H1 (cell line): ENCODE results near the gene NOTCH4. TPM values are rescaled to one million over a fixed set of nuclear protein-coding genes. Genes with fewer than 3 reads are reported as not detected.
A peak's percentile ranks its signal among the peaks of the same experiment; 100 is the strongest.

ENCODE experiments used
- CTCF ChIA-PET: fragments of 300-600 bp; sonication (Branson Sonifier 250); formaldehyde crosslinking; loops from one replicate; lab custom pipeline; 2021; ENCODE audit not compliant: partially characterized antibody; lab: Charles Lee
- POLR2A ChIA-PET: fragments of 300-600 bp; sonication (Branson Sonifier 250); formaldehyde crosslinking; loops from one replicate; lab custom pipeline; 2021; ENCODE audit warnings: inconsistent platforms; ENCODE audit not compliant: partially characterized antibody; lab: Charles Lee
- DNase-seq, 2 experiments: peaks; one replicate each; pipeline versions ENCODE4 v3.0.0 to v3.0.0-alpha.2; 2010 to 2022; ENCODE audit warnings: low spot score in 2 of 2, low read depth in 1 of 2, mixed read lengths in 1 of 2
- FAIRE-seq: peaks from 2 replicates; lab custom pipeline; 2011; peaks lifted over from hg19 to GRCh38; lab: Jason Lieb, UNC
- H2AFZ ChIP-seq: 2 replicates; pipeline ENCODE4 v1.8.1; 2012; ENCODE audit warnings: low read length, inconsistent platforms
- H2AK5ac ChIP-seq: 2 replicates; pipeline ENCODE4 v1.6.1; 2013; ENCODE audit warnings: low read depth, low read length
- H2BK120ac ChIP-seq: replicated peaks from 2 replicates; pipeline ENCODE3; 2013; ENCODE audit warnings: low read depth, low read length, inconsistent platforms
- H2BK12ac ChIP-seq: 2 replicates; pipeline ENCODE4 v1.6.1; 2013; ENCODE audit warnings: low read depth, low read length
- H2BK15ac ChIP-seq: 2 replicates; pipeline ENCODE4 v1.6.1; 2013; ENCODE audit warnings: low read length
- H2BK20ac ChIP-seq: 2 replicates; pipeline ENCODE4 v1.6.1; 2013; ENCODE audit warnings: low read length
- H2BK5ac ChIP-seq: 2 replicates; pipeline ENCODE4 v1.6.1; 2013; ENCODE audit warnings: low read depth, low read length
- H3K14ac ChIP-seq: 2 replicates; pipeline ENCODE4 v1.6.1; 2013; ENCODE audit warnings: inconsistent platforms; ENCODE audit not compliant: insufficient read length
- H3K18ac ChIP-seq: 2 replicates; pipeline ENCODE4 v1.6.1; 2013; ENCODE audit warnings: low read length; ENCODE audit errors: extremely low read depth
- H3K23ac ChIP-seq: 2 replicates; pipeline ENCODE4 v1.6.1; 2013; ENCODE audit warnings: inconsistent platforms; ENCODE audit not compliant: insufficient read length
- H3K23me2 ChIP-seq: 2 replicates; pipeline ENCODE4 v1.6.1; 2013; ENCODE audit warnings: low read depth, low read length
- H3K27ac ChIP-seq: 2 replicates; pipeline ENCODE4 v1.6.1; 2011; ENCODE audit warnings: low read depth, low read length, inconsistent platforms
- H3K27me3 ChIP-seq, 4 experiments: replicated peaks in 1 of 4; 1 replicate in 1 of 4; 2 replicates in 3 of 4; pipeline versions ENCODE4 v1.6.1 to v1.8.1; 2011 to 2013; ENCODE audit warnings: low read length in 3 of 4, mild to moderate bottlenecking in 3 of 4, inconsistent platforms in 2 of 4, mixed read lengths in 2 of 4, moderate library complexity in 1 of 4; ENCODE audit not compliant: control insufficient read depth in 3 of 4, insufficient read depth in 3 of 4; ENCODE audit errors: extremely low read depth in 1 of 4
- H3K36me3 ChIP-seq, 4 experiments: 2 replicates each; pipeline versions ENCODE4 v1.6.1 to v1.8.1; 2011 to 2013; ENCODE audit warnings: mild to moderate bottlenecking in 4 of 4, low read length in 3 of 4, moderate library complexity in 2 of 4, control low read depth in 1 of 4, inconsistent platforms in 1 of 4; ENCODE audit not compliant: insufficient read depth in 4 of 4, control insufficient read depth in 2 of 4
- H3K4ac ChIP-seq: replicated peaks from 2 replicates; pipeline ENCODE3; 2013; ENCODE audit warnings: low read length, low read depth, mixed read lengths, inconsistent platforms; ENCODE audit not compliant: insufficient read length
- H3K4me1 ChIP-seq, 4 experiments: replicated peaks in 1 of 4; 1 replicate in 1 of 4; 2 replicates in 3 of 4; pipeline versions ENCODE4 v1.6.1 to v1.8.1; 2011 to 2013; ENCODE audit warnings: low read length in 3 of 4, inconsistent platforms in 2 of 4, mixed read lengths in 1 of 4; ENCODE audit not compliant: insufficient read depth in 4 of 4, control insufficient read depth in 3 of 4
- H3K4me2 ChIP-seq, 2 experiments: 2 replicates each; pipeline versions ENCODE4 v1.6.1 to v1.8.1; 2011 to 2013; ENCODE audit warnings: low read depth in 2 of 2, low read length in 2 of 2, control low read depth in 1 of 2, inconsistent platforms in 1 of 2, mild to moderate bottlenecking in 1 of 2; ENCODE audit not compliant: insufficient read depth in 1 of 2
- H3K4me3 ChIP-seq, 4 experiments: fragments of 200-600, 300-600 bp in 1 of 4; sonication (generic), shearing (Covaris generic), sonication (Bioruptor Twin) in 1 of 4; 2 replicates each; pipeline versions ENCODE4 v1.5.1 to v1.8.1; 2011 to 2016; ENCODE audit warnings: low read length in 4 of 4, low read depth in 3 of 4, control low read depth in 2 of 4, inconsistent platforms in 2 of 4, mild to moderate bottlenecking in 2 of 4, mixed read lengths in 1 of 4, moderate library complexity in 1 of 4; ENCODE audit not compliant: insufficient read depth in 2 of 4; ENCODE audit errors: extremely low read depth in 1 of 4
- H3K56ac ChIP-seq: replicated peaks from 2 replicates; pipeline ENCODE3; 2013; ENCODE audit warnings: low read depth, mild to moderate bottlenecking, mixed read lengths, low read length, inconsistent platforms; ENCODE audit not compliant: insufficient read length
- H3K79me1 ChIP-seq: 2 replicates; pipeline ENCODE4 v1.6.1; 2013; ENCODE audit warnings: low read depth, low read length, control low read depth
- H3K79me2 ChIP-seq, 2 experiments: 2 replicates each; pipeline versions ENCODE4 v1.6.1 to v1.8.1; 2012 to 2013; ENCODE audit warnings: low read length in 2 of 2, mild to moderate bottlenecking in 2 of 2, inconsistent platforms in 1 of 2; ENCODE audit not compliant: insufficient read depth in 2 of 2, control insufficient read depth in 1 of 2
- H3K9ac ChIP-seq, 4 experiments: replicated peaks in 1 of 4; 1 replicate in 1 of 4; 2 replicates in 3 of 4; pipeline versions ENCODE4 v1.6.1 to v1.8.1; 2011 to 2013; ENCODE audit warnings: low read depth in 3 of 4, low read length in 3 of 4, control low read depth in 2 of 4, mild to moderate bottlenecking in 2 of 4, moderate library complexity in 2 of 4, inconsistent platforms in 1 of 4; ENCODE audit errors: extremely low read depth in 1 of 4
- H3K9me3 ChIP-seq, 2 experiments: 2 replicates each; pipeline versions ENCODE4 v1.6.1 to v1.8.1; 2012 to 2013; ENCODE audit warnings: mild to moderate bottlenecking in 2 of 2, moderate library complexity in 2 of 2, control low read depth in 1 of 2, inconsistent platforms in 1 of 2, low read depth in 1 of 2, low read length in 1 of 2, mixed read lengths in 1 of 2; ENCODE audit not compliant: insufficient read depth in 2 of 2
- H4K20me1 ChIP-seq, 2 experiments: replicated peaks in 1 of 2; 2 replicates each; pipeline versions ENCODE3 to v1.8.1; 2011 to 2013; ENCODE audit warnings: inconsistent platforms in 2 of 2, low read length in 2 of 2, mild to moderate bottlenecking in 1 of 2; ENCODE audit not compliant: insufficient read depth in 2 of 2, control insufficient read depth in 1 of 2
- H4K5ac ChIP-seq: 2 replicates; pipeline ENCODE4 v1.6.1; 2013; ENCODE audit warnings: low read length, low read depth, mixed read lengths, inconsistent platforms; ENCODE audit not compliant: insufficient read length
- H4K8ac ChIP-seq: 2 replicates; pipeline ENCODE4 v1.8.0; 2013; ENCODE audit warnings: mild to moderate bottlenecking, moderate library complexity, low read length, inconsistent platforms; ENCODE audit not compliant: insufficient read depth; ENCODE audit errors: extremely low read depth
- H4K91ac ChIP-seq: replicated peaks from 2 replicates; pipeline ENCODE3; 2013; ENCODE audit warnings: low read length, mixed read lengths, inconsistent platforms; ENCODE audit not compliant: insufficient read length
- ASH2L ChIP-seq: fragments of 200-600, 300-600 bp; sonication (generic); IDR thresholded peaks from one replicate; pipeline ENCODE4 v1.7.1; 2017; ENCODE audit warnings: low read length
- CHD1 ChIP-seq: IDR thresholded peaks from 2 replicates; pipeline ENCODE4 v1.6.1; 2012; ENCODE audit warnings: low read depth, low read length, improper control_type of control experiment
- EGR1 ChIP-seq: IDR thresholded peaks from 2 replicates; pipeline ENCODE4 v1.6.1; 2011; ENCODE audit warnings: low read depth, low read length, borderline replicate concordance
- GABPA ChIP-seq: IDR thresholded peaks from 2 replicates; pipeline ENCODE4 v1.6.1; 2011; ENCODE audit warnings: mild to moderate bottlenecking, low read length, moderate library complexity, borderline replicate concordance; ENCODE audit not compliant: insufficient read depth
- JUND ChIP-seq: IDR thresholded peaks from 2 replicates; pipeline ENCODE4 v1.6.1; 2011; ENCODE audit warnings: mild to moderate bottlenecking, improper control_type of control experiment, low read length
- SAP30 ChIP-seq: fragments of 300-600 bp; sonication (generic); IDR thresholded peaks from 2 replicates; pipeline ENCODE4 v1.7.1; 2012; ENCODE audit warnings: low read length, moderate library complexity, mild to moderate bottlenecking, inconsistent platforms; ENCODE audit not compliant: insufficient read depth, insufficient replicate concordance
- SIN3A ChIP-seq, 2 experiments: IDR thresholded peaks in 1 of 2; conservative IDR thresholded peaks in 1 of 2; 2 replicates each; pipeline ENCODE4 v1.6.1; 2011 to 2012; ENCODE audit warnings: low read length in 2 of 2, improper control_type of control experiment in 1 of 2, low read depth in 1 of 2, mild to moderate bottlenecking in 1 of 2
- SP2 ChIP-seq: IDR thresholded peaks from 2 replicates; pipeline ENCODE4 v1.6.1; 2012; ENCODE audit warnings: mild to moderate bottlenecking, low read length, inconsistent platforms
- TAF7 ChIP-seq: optimal IDR thresholded peaks from 2 replicates; pipeline ENCODE3; 2011; ENCODE audit warnings: low read depth, mild to moderate bottlenecking, inconsistent platforms, low read length, moderate library complexity, borderline replicate concordance
- TEAD4 ChIP-seq: IDR thresholded peaks from 2 replicates; pipeline ENCODE4 v1.6.1; 2012; ENCODE audit warnings: low read depth, low read length, inconsistent platforms, mixed read lengths
- whole genome bisulfite sequencing, 2 experiments: shearing (Covaris generic) in 1 of 2; methylation state at CpG; one replicate each; pipeline versions ENCODE4 v1.1.6 to v1.1.7; 2013 to 2015; ENCODE audit warnings: low lambda C conversion rate in 2 of 2, mixed read lengths in 2 of 2, inconsistent platforms in 1 of 2, low coverage in 1 of 2, missing lambda C conversion rate in 1 of 2; ENCODE audit not compliant: insufficient replicate concordance in 2 of 2, insufficient coverage in 1 of 2, insufficient read length in 1 of 2; ENCODE audit errors: extremely low coverage in 1 of 2, missing lambda C conversion rate in 1 of 2; 5-methylcytosine and 5-hydroxymethylcytosine counted together
- polyA plus RNA-seq, 7 experiments: library from polyadenylated mRNA; depleted of rRNA in 3 of 7; stranded (reverse) in 5 of 7; unstranded in 2 of 7; fragments of >200 nt in 5 of 7; fragments of 200-250 nt in 2 of 7; gene quantifications; 1 replicate in 5 of 7; 2 replicates in 1 of 7; 4 replicates in 1 of 7; pipeline versions ENCODE4 v1.2.1 to v1.2.3, GENCODE V29; 2011 to 2013; ENCODE audit warnings: missing spikeins in 2 of 7, mixed read lengths in 2 of 7
- total RNA-seq: library from RNA; stranded (reverse); fragmentation: NEBNext Ultra II Directional; extraction: Animal tissue kit (Norgen Biotek cat#: 25700); gene quantifications from 2 replicates; pipeline ENCODE4 v1.2.1, GENCODE V29; 2021
- TF ChIP-seq, protein P1 (sequence below): IDR thresholded peaks from 2 replicates; pipeline ENCODE4 v1.6.1; 2012; ENCODE audit warnings: inconsistent platforms

NOTCH4 gene
- total and polyA plus RNA-seq, 2 of the 8 experiments (the other 6 are each of a cell fraction or from before 2014, with no cell fraction given) = 1.9 to 2.8 TPM

- ChIA-PET POLR2A (interaction anchor here (0.8 to 2.3 kb wide), 5 partner anchors 9 to 44 kb away, joined by 4 to 10 read pairs (median 6); partner anchors contain the start of gene EGFL8), CTCF (interaction anchor here (0.9 to 2.4 kb wide), 5 partner anchors 24 to 55 kb away, joined by 3 to 7 read pairs (median 3); partner anchors contain the start of gene FKBPL)
- no peak overlapping the region; a peak in 1 of 7 replicates for H3K9ac ChIP-seq
Measured at GRCh38 chr6:32173051-32173727, 50.7 kb downstream of the NOTCH4 start.

More at GRCh38 chr6:32173051-32173727, 50.7 kb downstream of the NOTCH4 start:
- no peak for DNase-seq
- WGBS, 2 experiments = 67% methylated on average over 4 of the region's 4 CpGs; no CpG with 5 or more reads in 1 of the 2 experiments
- 0 out of 2 replicates have a peak overlapping the region, but pooled peaks have one; percentile 19 for H2BK5ac ChIP-seq
- H2BK15ac ChIP-seq = no peak overlapping the region
- H3K56ac ChIP-seq = no peak overlapping the region
- FAIRE-seq = no peak
- H3K36me3 ChIP-seq = peaks cover 4 to 26% (median 25%) of the 10 kb centered on the region in 4 experiments
- no peak overlapping the region for H4K8ac ChIP-seq
- no peak overlapping the region for H4K5ac ChIP-seq
- peak overlapping the region; percentile 17; the same call in 1 of the 2 replicates for H2AK5ac ChIP-seq
- no peak overlapping the region for H3K18ac ChIP-seq
- H3K4ac ChIP-seq = no peak overlapping the region
- H3K4me2 ChIP-seq = peak overlapping the region; percentile 6 to 32; a peak in 2 of 4 replicates
- no peaks in the 10 kb centered on the region for H3K27me3 ChIP-seq
- H3K79me1 ChIP-seq = peaks cover 4% of the 10 kb centered on the region; the same call in 1 of the 2 replicates
- no peak overlapping the region for H2AFZ ChIP-seq
- peaks cover 13 to 38% of the 10 kb centered on the region in 2 experiments for H3K79me2 ChIP-seq
- H4K91ac ChIP-seq = no peak overlapping the region
- peaks cover 8 to 9% of the 10 kb centered on the region in 2 experiments for H4K20me1 ChIP-seq
- H3K4me3 ChIP-seq = no peak overlapping the region
- H3K9me3 ChIP-seq = no peaks in the 10 kb centered on the region
- H3K14ac ChIP-seq = no peak overlapping the region
- H2BK120ac ChIP-seq = no peak overlapping the region
- H3K23me2 ChIP-seq = peaks cover 19% of the 10 kb centered on the region
- H2BK20ac ChIP-seq = no peak overlapping the region
- no peak overlapping the region for H3K27ac ChIP-seq
- no peak overlapping the region for H3K23ac ChIP-seq
- TF ChIP-seq, protein P1, sequence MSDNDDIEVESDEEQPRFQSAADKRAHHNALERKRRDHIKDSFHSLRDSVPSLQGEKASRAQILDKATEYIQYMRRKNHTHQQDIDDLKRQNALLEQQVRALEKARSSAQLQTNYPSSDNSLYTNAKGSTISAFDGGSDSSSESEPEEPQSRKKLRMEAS = no peak
- TF ChIP-seq SP2 = no peak
- TF ChIP-seq TAF7 = no peak
- TF ChIP-seq JUND = no peak
- no peak for TF ChIP-seq TEAD4
- TF ChIP-seq GABPA = no peak
- TF ChIP-seq ASH2L = no peak
- no peak for TF ChIP-seq SAP30
- no peak for TF ChIP-seq CHD1
- TF ChIP-seq SIN3A (conservative IDR thresholded peaks at IDR 0.05 in 1 of 2, IDR thresholded peaks at IDR 0.05 in 1 of 2; ENCODE audit: low read depth in 1 of 2, low read length in 2 of 2) = no peak
- no peak for TF ChIP-seq EGR1
- peaks cover 3 to 13% (median 9%) of the 10 kb centered on the region in 4 experiments; a peak in 5 of 7 replicates for H3K4me1 ChIP-seq
- H2BK12ac ChIP-seq = no peak overlapping the region
